PC-3 (cell line): ENCODE results near the gene ITGB4. TPM values are rescaled to one million over a fixed set of nuclear protein-coding genes. Genes with fewer than 3 reads are reported as not detected.

Experiments used
- ATAC-seq: fragments of 200-7000 bp; cut with Tn5 transposase; 2 replicates; pipeline ENCODE4 v1.9.1; 2020; ENCODE audit warnings: mild to moderate bottlenecking, moderate library complexity
- BruUV-seq: library from RNA; stranded (reverse); fragments of 400-500 nt; replicated peaks from 2 replicates; lab custom pipeline; 2021; lab: Mats Ljungman, UMichigan
- CTCF ChIA-PET: fragments of 300-600 bp; sonication (Branson Sonifier 250); formaldehyde crosslinking; loops from one replicate; lab custom pipeline; 2022; ENCODE audit warnings: antibody characterized with exemption; lab: Charles Lee
- POLR2A ChIA-PET: fragments of 300-600 bp; sonication (Branson Sonifier 250); formaldehyde crosslinking; loops from one replicate; lab custom pipeline; 2022; ENCODE audit warnings: antibody characterized with exemption; ENCODE audit not compliant: unreplicated experiment; lab: Charles Lee
- DNase-seq: peaks from one replicate; pipeline ENCODE4 v3.0.0-alpha.2; 2015
- H2AFZ ChIP-seq: fragments of 300-600 bp; sonication (generic); 2 replicates; pipeline ENCODE4 v1.6.0; 2016; ENCODE audit warnings: antibody characterized with exemption, low read length
- H3F3A ChIP-seq: fragments of 300-600 bp; sonication (generic); one replicate; pipeline ENCODE4 v1.6.0; 2017; ENCODE audit warnings: antibody characterized with exemption, low read length, control low read depth, mild to moderate bottlenecking; ENCODE audit not compliant: unreplicated experiment
- H3K27ac ChIP-seq: fragments of 300-600 bp; sonication (generic); 2 replicates; pipeline ENCODE4 v1.5.1; 2016; ENCODE audit warnings: mild to moderate bottlenecking, low read length
- H3K27me3 ChIP-seq: fragments of 300-600 bp; sonication (generic); 2 replicates; pipeline ENCODE4 v1.6.1; 2016; ENCODE audit warnings: low read length, mixed read lengths
- H3K36me3 ChIP-seq: fragments of 300-600 bp; sonication (generic); 2 replicates; pipeline ENCODE4 v1.6.1; 2016; ENCODE audit warnings: low read depth, mixed run types, low read length, mixed read lengths
- H3K4me1 ChIP-seq: fragments of 300-600 bp; sonication (generic); 2 replicates; pipeline ENCODE4 v1.5.1; 2016; ENCODE audit warnings: low read length; ENCODE audit not compliant: insufficient read depth
- H3K4me2 ChIP-seq: fragments of 300-600 bp; sonication (generic); 2 replicates; pipeline ENCODE4 v1.6.0; 2016; ENCODE audit warnings: low read length
- H3K4me3 ChIP-seq: fragments of 300-600 bp; sonication (generic); 2 replicates; pipeline ENCODE4 v1.5.1; 2016; ENCODE audit warnings: mild to moderate bottlenecking, low read length, mixed read lengths
- H3K79me2 ChIP-seq: fragments of 300-600 bp; sonication (generic); 2 replicates; pipeline ENCODE4 v1.6.1; 2017; ENCODE audit warnings: low read length, mixed read lengths
- H3K9ac ChIP-seq: fragments of 300-600 bp; sonication (generic); 2 replicates; pipeline ENCODE4 v1.6.0; 2016; ENCODE audit warnings: mild to moderate bottlenecking, low read length
- H3K9me2 ChIP-seq: fragments of 300-600 bp; sonication (generic); replicated peaks from 2 replicates; pipeline ENCODE4 v1.6.1; 2016; ENCODE audit warnings: mixed run types, low read length, mixed read lengths
- H3K9me3 ChIP-seq: fragments of 300-600 bp; sonication (generic); 2 replicates; pipeline ENCODE4 v1.6.1; 2016; ENCODE audit warnings: low read length, mixed read lengths
- H4K20me1 ChIP-seq: fragments of 300-600 bp; sonication (generic); 2 replicates; pipeline ENCODE4 v1.6.1; 2016; ENCODE audit warnings: low read length, mixed read lengths
- EZH2 ChIP-seq: fragments of 300-600 bp; sonication (generic); IDR thresholded peaks from one replicate; pipeline ENCODE4 v1.6.1; 2017; ENCODE audit warnings: antibody characterized with exemption, mild to moderate bottlenecking, low read length; ENCODE audit not compliant: unreplicated experiment
- EZH2phosphoT487 ChIP-seq: fragments of 300-600 bp; sonication (generic); IDR thresholded peaks from 2 replicates; pipeline ENCODE4 v1.6.1; 2018; ENCODE audit warnings: mild to moderate bottlenecking, antibody characterized with exemption, low read length, borderline replicate concordance
- intact Hi-C: fragments of 100-400 bp; cut with micrococcal nuclease; formaldehyde crosslinking; loops from 2 replicates; pipeline ENCODE4 v1.9.0; 2023
- total RNA-seq: library from RNA; depleted of rRNA; stranded (reverse); fragments of >200 nt; gene quantifications from 2 replicates; pipeline ENCODE4 v1.2.3, GENCODE V29; 2014
- TF ChIP-seq, protein P1 (sequence below): fragments of 300-600 bp; sonication (generic); conservative IDR thresholded peaks from 2 replicates; pipeline ENCODE4 v1.5.1; 2017; ENCODE audit warnings: antibody characterized with exemption, low read depth, mild to moderate bottlenecking, low read length

Gene ITGB4
- total RNA-seq, 1 experiment from 2014 or later: 273 TPM

DNA sequence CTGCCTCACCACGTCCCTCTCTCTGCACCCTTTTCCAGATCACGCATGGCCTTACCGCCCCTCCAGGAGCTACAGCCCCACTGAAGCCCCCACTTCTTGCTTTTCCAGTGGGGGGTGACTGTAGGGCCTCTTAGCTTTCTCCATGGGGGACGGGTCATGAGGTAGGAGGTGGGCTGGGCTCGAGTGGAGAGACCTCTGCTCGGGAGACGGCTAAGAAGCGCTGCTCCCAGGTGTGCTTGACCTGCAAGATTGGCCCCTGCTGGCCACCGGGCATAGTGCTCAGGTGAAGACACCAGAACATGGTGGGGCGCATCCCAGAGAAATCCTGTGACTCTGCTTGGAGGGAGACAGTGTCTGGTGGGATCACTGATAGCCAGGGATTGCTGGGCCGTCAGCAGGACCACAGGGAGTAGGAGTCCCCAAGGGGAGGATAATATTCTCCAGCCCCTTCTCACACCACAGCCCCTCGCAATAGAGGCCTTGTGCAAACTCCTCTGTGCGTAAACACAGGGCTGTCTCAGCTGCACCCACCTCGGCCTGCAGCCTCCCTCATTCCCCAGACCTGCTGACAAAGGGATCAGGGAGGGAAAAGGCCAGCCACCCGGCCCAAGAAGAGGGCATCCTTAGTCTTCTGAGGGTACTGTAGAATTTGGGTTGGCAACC is 52.7 kb downstream of the ITGB4 start:
- Histone ChIP-seq H2AFZ (no peak overlapping the region), H3K9ac (no peak overlapping the region), H3K79me2 (peaks cover 25% of the 10 kb centered on the region), H3K4me2 (no peak overlapping the region), H3K4me1 (peaks cover 23% of the 10 kb centered on the region), H3K27me3 (no peaks in the 10 kb centered on the region), H3K4me3 (no peak overlapping the region), H3F3A (peaks cover 16% of the 10 kb centered on the region), H3K9me3 (no peaks in the 10 kb centered on the region), H3K9me2 (no peaks in the 10 kb centered on the region), H3K27ac (no peak overlapping the region), H4K20me1 (peaks cover 29% of the 10 kb centered on the region), H3K36me3 (peaks cover 27% of the 10 kb centered on the region)
- no TSS peak for BruUV-seq
- intact Hi-C loops: loop anchor here (5.0 kb wide), 1 partner anchor 73 kb away; no protein-coding TSS in a partner anchor
- TF ChIP-seq EZH2phosphoT487: no peak
- TF ChIP-seq EZH2: no peak
- TF ChIP-seq, protein P1, sequence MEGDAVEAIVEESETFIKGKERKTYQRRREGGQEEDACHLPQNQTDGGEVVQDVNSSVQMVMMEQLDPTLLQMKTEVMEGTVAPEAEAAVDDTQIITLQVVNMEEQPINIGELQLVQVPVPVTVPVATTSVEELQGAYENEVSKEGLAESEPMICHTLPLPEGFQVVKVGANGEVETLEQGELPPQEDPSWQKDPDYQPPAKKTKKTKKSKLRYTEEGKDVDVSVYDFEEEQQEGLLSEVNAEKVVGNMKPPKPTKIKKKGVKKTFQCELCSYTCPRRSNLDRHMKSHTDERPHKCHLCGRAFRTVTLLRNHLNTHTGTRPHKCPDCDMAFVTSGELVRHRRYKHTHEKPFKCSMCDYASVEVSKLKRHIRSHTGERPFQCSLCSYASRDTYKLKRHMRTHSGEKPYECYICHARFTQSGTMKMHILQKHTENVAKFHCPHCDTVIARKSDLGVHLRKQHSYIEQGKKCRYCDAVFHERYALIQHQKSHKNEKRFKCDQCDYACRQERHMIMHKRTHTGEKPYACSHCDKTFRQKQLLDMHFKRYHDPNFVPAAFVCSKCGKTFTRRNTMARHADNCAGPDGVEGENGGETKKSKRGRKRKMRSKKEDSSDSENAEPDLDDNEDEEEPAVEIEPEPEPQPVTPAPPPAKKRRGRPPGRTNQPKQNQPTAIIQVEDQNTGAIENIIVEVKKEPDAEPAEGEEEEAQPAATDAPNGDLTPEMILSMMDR: peak; percentile 39
- ChIA-PET CTCF (interaction anchor here (1.0 kb wide), 1 partner anchor 72 kb away, joined by 4 read pairs; no protein-coding TSS in a partner anchor), POLR2A (no interaction called here)
- no peak for DNase-seq
- no peak for ATAC-seq

DNA sequence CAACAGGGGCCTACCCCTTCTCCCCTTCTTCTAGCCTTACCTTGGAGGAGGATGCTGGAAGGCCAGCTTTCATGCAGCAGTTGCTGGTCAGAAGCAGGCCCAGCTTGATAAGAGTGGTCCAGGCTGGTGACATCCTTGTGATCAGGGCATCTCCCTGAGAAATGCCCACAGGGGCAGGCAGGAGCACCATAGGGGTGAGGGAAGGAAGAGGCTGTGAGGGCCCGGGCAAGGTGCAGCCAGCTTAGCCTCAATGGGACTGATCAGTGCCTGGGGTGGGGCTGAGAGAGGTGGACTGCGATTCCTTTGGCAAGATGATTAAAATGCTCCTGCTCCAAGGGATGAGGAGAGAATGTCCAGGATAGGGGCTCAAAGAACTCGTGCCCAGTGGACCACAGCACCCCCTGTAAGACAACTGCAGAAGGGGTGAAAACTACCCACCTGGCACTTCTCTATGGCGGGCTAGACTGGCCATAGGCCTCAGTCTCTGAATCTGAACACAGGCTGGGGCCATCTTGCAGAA is 53.3 kb downstream of the ITGB4 start:
- Histone ChIP-seq H3K4me3 (no peak overlapping the region), H3K27me3 (no peaks in the 10 kb centered on the region), H3K9ac (no peak overlapping the region), H3K4me1 (peaks cover 20% of the 10 kb centered on the region), H3K36me3 (peaks cover 30% of the 10 kb centered on the region), H3F3A (peaks cover 16% of the 10 kb centered on the region), H4K20me1 (peaks cover 31% of the 10 kb centered on the region), H2AFZ (no peak overlapping the region), H3K79me2 (peaks cover 30% of the 10 kb centered on the region), H3K9me2 (no peaks in the 10 kb centered on the region), H3K27ac (no peak overlapping the region), H3K9me3 (no peaks in the 10 kb centered on the region), H3K4me2 (no peak overlapping the region)
- CTCF ChIA-PET: interaction anchor here (0.6 to 1.2 kb wide), 4 partner anchors 11 to 122 kb away, joined by 3 to 6 read pairs (median 3); partner anchors contain the start of gene TRIM65
- no TSS peak for BruUV-seq
- POLR2A ChIA-PET: interaction anchor here (0.5 to 0.6 kb wide), 3 partner anchors 17 to 109 kb away, joined by 3 to 5 read pairs (median 5); no protein-coding TSS in a partner anchor
- TF ChIP-seq, protein P1: no peak; the same call in 1 of the 2 replicates
- TF ChIP-seq EZH2: no peak
- TF ChIP-seq EZH2phosphoT487: no peak
- ATAC-seq (no peak), DNase-seq (no peak)
- intact Hi-C loops: loop anchor here (5.0 kb wide), 1 partner anchor 73 kb away; no protein-coding TSS in a partner anchor
